Measurements from ENCODE around the gene ATP5PD.

GRCh38 chr17:75073618-75074047 lies 26.9 kb upstream of the ATP5PD start:
- TF ChIP-seq, protein P1, sequence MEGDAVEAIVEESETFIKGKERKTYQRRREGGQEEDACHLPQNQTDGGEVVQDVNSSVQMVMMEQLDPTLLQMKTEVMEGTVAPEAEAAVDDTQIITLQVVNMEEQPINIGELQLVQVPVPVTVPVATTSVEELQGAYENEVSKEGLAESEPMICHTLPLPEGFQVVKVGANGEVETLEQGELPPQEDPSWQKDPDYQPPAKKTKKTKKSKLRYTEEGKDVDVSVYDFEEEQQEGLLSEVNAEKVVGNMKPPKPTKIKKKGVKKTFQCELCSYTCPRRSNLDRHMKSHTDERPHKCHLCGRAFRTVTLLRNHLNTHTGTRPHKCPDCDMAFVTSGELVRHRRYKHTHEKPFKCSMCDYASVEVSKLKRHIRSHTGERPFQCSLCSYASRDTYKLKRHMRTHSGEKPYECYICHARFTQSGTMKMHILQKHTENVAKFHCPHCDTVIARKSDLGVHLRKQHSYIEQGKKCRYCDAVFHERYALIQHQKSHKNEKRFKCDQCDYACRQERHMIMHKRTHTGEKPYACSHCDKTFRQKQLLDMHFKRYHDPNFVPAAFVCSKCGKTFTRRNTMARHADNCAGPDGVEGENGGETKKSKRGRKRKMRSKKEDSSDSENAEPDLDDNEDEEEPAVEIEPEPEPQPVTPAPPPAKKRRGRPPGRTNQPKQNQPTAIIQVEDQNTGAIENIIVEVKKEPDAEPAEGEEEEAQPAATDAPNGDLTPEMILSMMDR (optimal IDR thresholded peaks at IDR 0.05 in 1 of 3, IDR thresholded peaks at IDR 0.05 in 1 of 3, conservative IDR thresholded peaks at IDR 0.05 in 1 of 3; ENCODE audit: extremely low read depth in 1 of 3, insufficient read depth in 2 of 3, low read length in 3 of 3) = no peak
- no peak for TF ChIP-seq EZH2 (IDR thresholded peaks at IDR 0.05; ENCODE audit: low read length)

Measured in keratinocyte (primary cell).